Stomach (tissue), 9 donors: Measurements from ENCODE around the gene FAM177B. TPM values are rescaled to one million over a fixed set of nuclear protein-coding genes. Genes with fewer than 3 reads are reported as not detected.
A peak's percentile ranks its signal among the peaks of the same experiment; 100 is the strongest.

Experiments
- DNase-seq, 2 donors: peaks; one replicate each; pipeline versions ENCODE4 v3.0.0 to v3.0.0-alpha.2; 2013 to 2019
- H3K27ac ChIP-seq, 5 donors: fragments of 200-600 bp in 4 of 5; sonication (generic) in 4 of 5; one replicate each; pipeline ENCODE4 v1.5.1; 2013 to 2019; ENCODE audit warnings: mild to moderate bottlenecking in 1 of 5, moderate library complexity in 1 of 5
- H3K27me3 ChIP-seq, 3 donors: fragments of 200-600 bp; sonication (generic); one replicate each; pipeline ENCODE4 v1.5.1; 2017 to 2019; ENCODE audit warnings: mixed run types in 1 of 3
- H3K36me3 ChIP-seq, 4 donors: fragments of 200-600 bp; sonication (generic); 1 replicate in 3 of 4; 2 replicates in 1 of 4; pipeline ENCODE4 v1.5.1; 2016 to 2019
- H3K4me1 ChIP-seq, 4 donors: fragments of 200-600 bp; sonication (generic); one replicate each; pipeline ENCODE4 v1.5.1; 2016 to 2019
- H3K4me3 ChIP-seq, 4 donors: fragments of 200-600 bp; sonication (generic) in 3 of 4; one replicate each; pipeline ENCODE4 v1.5.1; 2016 to 2019; ENCODE audit warnings: mild to moderate bottlenecking in 1 of 4
- H3K9me3 ChIP-seq, 4 donors: fragments of 200-600 bp; sonication (generic); one replicate each; pipeline ENCODE4 v1.5.1; 2016 to 2019
- CTCF ChIP-seq, 7 experiments: fragments of 450-650 bp in 4 of 7; fragments of 200-600 bp in 3 of 7; sonication (generic) in 3 of 7; IDR thresholded peaks; one replicate each; pipeline ENCODE4 v1.5.1; 2016 to 2019; ENCODE audit warnings: antibody characterized with exemption in 7 of 7, control low read depth in 2 of 7, mild to moderate bottlenecking in 1 of 7
- EP300 ChIP-seq: sonication (generic); formaldehyde crosslinking; IDR thresholded peaks from one replicate; pipeline ENCODE4 v1.6.1; 2017; ENCODE audit warnings: antibody characterized with exemption
- POLR2A ChIP-seq, 4 donors: fragments of 450-650 bp; IDR thresholded peaks; one replicate each; pipeline ENCODE4 v1.6.1; 2016; ENCODE audit warnings: antibody characterized with exemption in 4 of 4, control low read depth in 2 of 4, mild to moderate bottlenecking in 1 of 4, moderate library complexity in 1 of 4
- POLR2AphosphoS5 ChIP-seq, 3 donors: sonication (generic); formaldehyde crosslinking; IDR thresholded peaks; one replicate each; pipeline ENCODE4 v1.6.1; 2016; ENCODE audit warnings: antibody characterized with exemption in 3 of 3
- WGBS, 5 donors: extraction: QIAGEN DNeasy Blood & Tissue Kit in 3 of 5; methylation state at CpG; one replicate each; pipeline versions ENCODE4 v1.1.5 to v1.1.7; 2013 to 2018; 5-methylcytosine and 5-hydroxymethylcytosine counted together
- intact Hi-C: fragments of 100-400 bp; cut with DNase I; formaldehyde crosslinking; loops from one replicate; pipeline ENCODE4 v1.15.1; 2023; ENCODE audit warnings: low total_unique reads
- polyA plus RNA-seq, 3 donors: library from polyadenylated mRNA; stranded (reverse); fragments of 200-250 nt; gene quantifications; one replicate each; pipeline ENCODE4 v1.2.3, GENCODE V29; 2013
- total RNA-seq, 5 donors: library from RNA; depleted of rRNA; stranded (reverse); fragments of >200 nt; gene quantifications; one replicate each; pipeline versions ENCODE4 v1.1.0 to v1.2.3, GENCODE V29; 2014 to 2016
- donor health status: healthy with polysubstance abuse.
- donor health status: Bipolar disorder and iron deficiency.
- donor health status: healthy.

FAM177B gene
- total and polyA plus RNA-seq, 8 donors: 2.0 to 53.9 (median 13.9) TPM; not detected in 2

- peak; percentile 93 to 99 for DNase-seq
- Histone ChIP-seq H3K4me1 (peaks cover 9 to 56% (median 33%) of the 10 kb centered on the region in 4 donors), H3K27me3 (no peaks in the 10 kb centered on the region), H3K27ac (peak overlapping the region; percentile 96 to 100 (median 99)), H3K9me3 (no peaks in the 10 kb centered on the region), H3K4me3 (peak overlapping the region; percentile 74 to 93 (median 92)), H3K36me3 (peaks cover 4 to 35% (median 33%) of the 10 kb centered on the region in 4 donors)
- TF ChIP-seq POLR2AphosphoS5 (IDR thresholded peaks at IDR 0.05): peak; percentile 87 to 94 (median 93)
- TF ChIP-seq POLR2A (IDR thresholded peaks at IDR 0.05): no peak
- 0 to 1% (median 0%) methylated on average over 38 to 39 of the region's 39 CpGs for WGBS, 5 donors
- intact Hi-C loops: no loop called here
These were observed 23.7 kb upstream of the FAM177B start for GRCh38 chr1:222713091-222713961.

- TF ChIP-seq EP300 (no peak), POLR2AphosphoS5 (IDR thresholded peaks at IDR 0.05) (no peak), CTCF (IDR thresholded peaks at IDR 0.05) (no peak), POLR2A (IDR thresholded peaks at IDR 0.05) (no peak)
- no peak overlapping the region for H3K4me3 ChIP-seq
- peaks cover 0 to 25% (median 14%) of the 10 kb centered on the region in 4 donors for H3K4me1 ChIP-seq
- H3K27ac ChIP-seq: no peak overlapping the region
- intact Hi-C loops: no loop called here
- 88 to 100% (median 98%) methylated on average over 2 of the region's 2 CpGs for WGBS, 5 donors
- no peak for DNase-seq
- peaks cover 14 to 66% (median 63%) of the 10 kb centered on the region in 4 donors for H3K36me3 ChIP-seq
- H3K9me3 ChIP-seq: no peaks in the 10 kb centered on the region
- H3K27me3 ChIP-seq: no peaks in the 10 kb centered on the region
These were observed 20.6 kb upstream of the FAM177B start for GRCh38 chr1:222716393-222716792.

GRCh38 chr1:222728746-222729145 lies 8.3 kb upstream of the FAM177B start:
- intact Hi-C loops: no loop called here
- no peaks in the 10 kb centered on the region for H3K27me3 ChIP-seq
- H3K9me3 ChIP-seq: no peaks in the 10 kb centered on the region
- no peaks in the 10 kb centered on the region for H3K4me1 ChIP-seq
- H3K36me3 ChIP-seq: peaks cover 67 to 100% (median 100%) of the 10 kb centered on the region in 4 donors
- H3K4me3 ChIP-seq: no peak overlapping the region
- TF ChIP-seq POLR2AphosphoS5 (IDR thresholded peaks at IDR 0.05): no peak
- TF ChIP-seq CTCF (IDR thresholded peaks at IDR 0.05): no peak
- no peak for TF ChIP-seq EP300
- no peak for TF ChIP-seq POLR2A (IDR thresholded peaks at IDR 0.05)
- no peak overlapping the region for H3K27ac ChIP-seq
- no peak for DNase-seq
- WGBS, 5 donors: 81 to 88% (median 84%) methylated on average over 1 of the region's 1 CpG

- Histone ChIP-seq H3K9me3 (no peaks in the 10 kb centered on the region), H3K4me1 (peaks cover 0 to 5% (median 1%) of the 10 kb centered on the region in 4 donors), H3K27me3 (no peaks in the 10 kb centered on the region), H3K4me3 (no peak overlapping the region), H3K36me3 (peaks cover 61 to 99% (median 99%) of the 10 kb centered on the region in 4 donors), H3K27ac (no peak overlapping the region)
- TF ChIP-seq POLR2A (IDR thresholded peaks at IDR 0.05) (no peak), POLR2AphosphoS5 (IDR thresholded peaks at IDR 0.05) (no peak), CTCF (IDR thresholded peaks at IDR 0.05) (no peak), EP300 (no peak)
- DNase-seq: no peak
- WGBS, 5 donors: 78 to 93% (median 88%) methylated on average over 1 of the region's 1 CpG
- intact Hi-C loops: no loop called here
These were observed 6.1 kb upstream of the FAM177B start for GRCh38 chr1:222730866-222731265.
